Suprapubic skin (tissue), 4 donors: ENCODE measurements around the gene PTPRN2. TPM values are rescaled to one million over a fixed set of nuclear protein-coding genes. Genes with fewer than 3 reads are reported as not detected.

ENCODE experiments used
- DNase-seq, 2 donors: peaks; one replicate each; pipeline ENCODE4 v3.0.0-alpha.2; 2019; ENCODE audit warnings: low spot score in 2 of 2
- H3K27ac ChIP-seq: fragments of 200-600 bp; sonication (generic); one replicate; pipeline ENCODE4 v1.5.1; 2019
- H3K27me3 ChIP-seq: fragments of 200-600 bp; sonication (generic); one replicate; pipeline ENCODE4 v1.5.1; 2019
- H3K36me3 ChIP-seq: fragments of 200-600 bp; sonication (generic); one replicate; pipeline ENCODE4 v1.5.1; 2019
- H3K4me1 ChIP-seq: fragments of 200-600 bp; sonication (generic); one replicate; pipeline ENCODE4 v1.5.1; 2019
- H3K4me3 ChIP-seq: fragments of 200-600 bp; sonication (generic); one replicate; pipeline ENCODE4 v1.5.1; 2019; ENCODE audit warnings: mild to moderate bottlenecking
- H3K9me3 ChIP-seq: fragments of 200-600 bp; sonication (generic); one replicate; pipeline ENCODE4 v1.5.1; 2019
- CTCF ChIP-seq, 2 donors: fragments of 200-600 bp in 1 of 2; fragments of 450-650 bp in 1 of 2; sonication (generic) in 1 of 2; IDR thresholded peaks; one replicate each; pipeline ENCODE4 v1.5.1; 2016 to 2019; ENCODE audit warnings: antibody characterized with exemption in 2 of 2, mild to moderate bottlenecking in 1 of 2, moderate library complexity in 1 of 2
- EP300 ChIP-seq: sonication (generic); formaldehyde crosslinking; IDR thresholded peaks from one replicate; pipeline ENCODE4 v1.6.1; 2017; ENCODE audit warnings: antibody characterized with exemption
- POLR2A ChIP-seq, 2 donors: fragments of 450-650 bp; IDR thresholded peaks; one replicate each; pipeline ENCODE4 v1.6.1; 2017; ENCODE audit warnings: antibody characterized with exemption in 2 of 2, mild to moderate bottlenecking in 2 of 2, moderate library complexity in 2 of 2
- POLR2AphosphoS5 ChIP-seq, 3 donors: sonication (generic); formaldehyde crosslinking; IDR thresholded peaks; one replicate each; pipeline ENCODE4 v1.6.1; 2017; ENCODE audit warnings: antibody characterized with exemption in 3 of 3
- WGBS: methylation state at CpG from one replicate; pipeline ENCODE4 v1.1.5; 2018; 5-methylcytosine and 5-hydroxymethylcytosine counted together
- total RNA-seq, 4 donors: library from RNA; depleted of rRNA; stranded (reverse); fragments of >200 nt; gene quantifications; one replicate each; pipeline ENCODE4 v1.1.0, GENCODE V29; 2016

Gene PTPRN2
- total RNA-seq, 4 donors from 2014 or later: 0.23 to 1.8 (median 1.3) TPM

GRCh38 chr7:158452331-158452730 lies 135.3 kb downstream of the PTPRN2 start:
- Histone ChIP-seq H3K4me1 (no peaks in the 10 kb centered on the region), H3K4me3 (no peak overlapping the region), H3K27me3 (peaks cover 11% of the 10 kb centered on the region), H3K27ac (no peak overlapping the region), H3K9me3 (no peaks in the 10 kb centered on the region), H3K36me3 (no peaks in the 10 kb centered on the region)
- 93% methylated on average over 11 of the region's 11 CpGs for WGBS
- no peak for DNase-seq
- no peak for TF ChIP-seq CTCF (IDR thresholded peaks at IDR 0.05)
- TF ChIP-seq POLR2A (IDR thresholded peaks at IDR 0.05): no peak
- TF ChIP-seq POLR2AphosphoS5 (IDR thresholded peaks at IDR 0.05): no peak
- TF ChIP-seq EP300: no peak

- Histone ChIP-seq H3K4me1 (no peaks in the 10 kb centered on the region), H3K4me3 (no peak overlapping the region)
- 73% methylated on average over 29 of the region's 29 CpGs for WGBS
Observed at GRCh38 chr7:158450476-158451124, 137.0 kb downstream of the PTPRN2 start.

GRCh38 chr7:158449942-158450341 lies 137.7 kb downstream of the PTPRN2 start:
- Histone ChIP-seq H3K36me3 (no peaks in the 10 kb centered on the region), H3K9me3 (no peaks in the 10 kb centered on the region), H3K4me1 (no peaks in the 10 kb centered on the region), H3K27me3 (peaks cover 11% of the 10 kb centered on the region), H3K4me3 (no peak overlapping the region), H3K27ac (no peak overlapping the region)
- 78% methylated on average over 9 of the region's 12 CpGs for WGBS
- no peak for DNase-seq
- no peak for TF ChIP-seq POLR2AphosphoS5 (IDR thresholded peaks at IDR 0.05)
- no peak for TF ChIP-seq CTCF (IDR thresholded peaks at IDR 0.05)
- no peak for TF ChIP-seq EP300
- no peak for TF ChIP-seq POLR2A (IDR thresholded peaks at IDR 0.05)

More at GRCh38 chr7:158450476-158451124, 137.0 kb downstream of the PTPRN2 start:
- Histone ChIP-seq H3K27ac (no peak overlapping the region), H3K27me3 (peaks cover 11% of the 10 kb centered on the region), H3K36me3 (no peaks in the 10 kb centered on the region), H3K9me3 (no peaks in the 10 kb centered on the region)
- no peak for DNase-seq
- TF ChIP-seq CTCF (IDR thresholded peaks at IDR 0.05) (no peak), EP300 (no peak), POLR2AphosphoS5 (IDR thresholded peaks at IDR 0.05) (no peak), POLR2A (IDR thresholded peaks at IDR 0.05) (no peak)

GRCh38 chr7:158449266-158449665 lies 138.4 kb downstream of the PTPRN2 start:
- DNase-seq: no peak
- Histone ChIP-seq H3K4me1 (no peaks in the 10 kb centered on the region), H3K27me3 (peaks cover 13% of the 10 kb centered on the region), H3K4me3 (no peak overlapping the region), H3K27ac (no peak overlapping the region), H3K36me3 (no peaks in the 10 kb centered on the region), H3K9me3 (no peaks in the 10 kb centered on the region)
- no peak for TF ChIP-seq CTCF (IDR thresholded peaks at IDR 0.05)
- 91% methylated on average over 12 of the region's 12 CpGs for WGBS

- no peak for DNase-seq
- Histone ChIP-seq H3K9me3 (no peaks in the 10 kb centered on the region), H3K4me3 (no peak overlapping the region), H3K36me3 (no peaks in the 10 kb centered on the region), H3K27me3 (peaks cover 15% of the 10 kb centered on the region), H3K4me1 (no peaks in the 10 kb centered on the region), H3K27ac (no peak overlapping the region)
- TF ChIP-seq POLR2A (IDR thresholded peaks at IDR 0.05): no peak
- TF ChIP-seq CTCF (IDR thresholded peaks at IDR 0.05): no peak
- TF ChIP-seq POLR2AphosphoS5 (IDR thresholded peaks at IDR 0.05): no peak
- no peak for TF ChIP-seq EP300
- 76% methylated on average over 4 of the region's 16 CpGs for WGBS
Observed at GRCh38 chr7:158448430-158449100, 139.1 kb downstream of the PTPRN2 start.
